Right lobe of liver (tissue), 6 donors: ENCODE data around the gene TPMT. TPM values are rescaled to one million over a fixed set of nuclear protein-coding genes. Genes with fewer than 3 reads are reported as not detected.

Experiments used
- ATAC-seq, 4 donors: fragments of 200-7000 bp; cut with Tn5 transposase; one replicate each; pipeline ENCODE4 v1.9.1; 2020; ENCODE audit warnings: mild to moderate bottlenecking in 4 of 4, moderate library complexity in 4 of 4
- DNase-seq, 3 donors: peaks; one replicate each; pipeline ENCODE4 v3.0.0-alpha.2; 2020
- H3K27ac ChIP-seq, 3 donors: fragments of 200-600 bp; one replicate each; pipeline ENCODE4 v1.8.0; 2022
- H3K27me3 ChIP-seq, 2 donors: fragments of 200-600 bp; one replicate each; pipeline ENCODE4 v1.8.0; 2022
- H3K36me3 ChIP-seq, 4 donors: fragments of 200-600 bp; sonication (generic) in 1 of 4; one replicate each; pipeline versions ENCODE4 v1.5.1 to v1.8.0; 2017 to 2022; ENCODE audit warnings: control low read depth in 1 of 4
- H3K4me1 ChIP-seq, 4 donors: fragments of 200-600 bp; sonication (generic) in 1 of 4; one replicate each; pipeline versions ENCODE4 v1.5.1 to v1.8.0; 2017 to 2022; ENCODE audit warnings: control low read depth in 1 of 4
- H3K4me3 ChIP-seq, 3 donors: fragments of 200-600 bp; one replicate each; pipeline ENCODE4 v1.8.0; 2022
- H3K9me3 ChIP-seq, 4 donors: fragments of 200-600 bp; sonication (generic) in 1 of 4; one replicate each; pipeline versions ENCODE4 v1.5.1 to v1.8.0; 2017 to 2022; ENCODE audit warnings: control low read depth in 1 of 4
- CTCF ChIP-seq, 4 donors: fragments of 200-600 bp in 3 of 4; fragments of 450-650 bp in 1 of 4; IDR thresholded peaks; one replicate each; pipeline versions ENCODE4 v1.5.1 to v1.8.0; 2016 to 2022; ENCODE audit warnings: antibody characterized with exemption in 4 of 4, mild to moderate bottlenecking in 2 of 4
- POLR2A ChIP-seq: fragments of 450-650 bp; IDR thresholded peaks from one replicate; pipeline ENCODE4 v1.6.1; 2017; ENCODE audit warnings: antibody characterized with exemption, mild to moderate bottlenecking
- WGBS: methylation state at CpG from one replicate; pipeline ENCODE4 v1.1.6; 2018; ENCODE audit warnings: low coverage, low lambda C conversion rate; ENCODE audit not compliant: insufficient coverage; ENCODE audit errors: missing lambda C conversion rate; 5-methylcytosine and 5-hydroxymethylcytosine counted together
- intact Hi-C, 2 donors: fragments of 100-400 bp; cut with DNase I; formaldehyde crosslinking; loops; one replicate each; pipeline versions ENCODE4 v1.11.2 to v1.14.1; 2022
- total RNA-seq, 6 experiments: library from RNA; depleted of rRNA in 2 of 6; stranded (reverse); fragments of >200 nt in 2 of 6; fragmentation: NEBNext Ultra II Directional in 3 of 6; extraction: Animal tissue kit (Norgen Biotek cat#: 25700) in 3 of 6; gene quantifications; one replicate each; pipeline versions ENCODE4 v1.1.0 to v1.2.4, GENCODE V29; 2016 to 2023
- donor health status: DM: no; HTN: yes; CAD: no.
- donor health status: DM: no; HTN: no; CAD: no.
- donor health status: DM: no; HTN: no; CAD: no.
- donor health status: DM: no; HTN: yes; CAD: no.
- donor health status: DM: no; HTN: yes; CAD: no.

The TPMT gene
- total RNA-seq, 6 experiments from 2014 or later, result 26.5 to 31.8 (median 27.7) TPM

GRCh38 chr6:18166312-18167036 lies 11.6 kb upstream of the TPMT start:
- no peaks in the 10 kb centered on the region for H3K4me1 ChIP-seq
- H3K4me3 ChIP-seq, result no peak overlapping the region
- H3K27me3 ChIP-seq, result no peaks in the 10 kb centered on the region
- DNase-seq (no peak), ATAC-seq (no peak)
- H3K9me3 ChIP-seq, result no peaks in the 10 kb centered on the region
- H3K36me3 ChIP-seq, result peaks cover 0 to 37% (median 3%) of the 10 kb centered on the region in 4 donors
- 88% methylated on average over 2 of the region's 2 CpGs for WGBS
- intact Hi-C loops, result no loop called here
- H3K27ac ChIP-seq, result no peak overlapping the region
- TF ChIP-seq POLR2A (no peak), CTCF (IDR thresholded peaks at IDR 0.05) (no peak)

- intact Hi-C loops, result no loop called here
- TF ChIP-seq CTCF (IDR thresholded peaks at IDR 0.05) (no peak), POLR2A (no peak)
- Histone ChIP-seq H3K36me3 (peaks cover 0 to 41% (median 7%) of the 10 kb centered on the region in 4 donors), H3K4me1 (no peaks in the 10 kb centered on the region), H3K4me3 (no peak overlapping the region), H3K9me3 (no peaks in the 10 kb centered on the region), H3K27me3 (no peaks in the 10 kb centered on the region), H3K27ac (no peak overlapping the region)
- WGBS, result 100% methylated on average over 1 of the region's 4 CpGs
- no peak for ATAC-seq
- DNase-seq, result no peak
Observed at GRCh38 chr6:18165751-18166150, 10.9 kb upstream of the TPMT start.

GRCh38 chr6:18162401-18162800 lies 7.5 kb upstream of the TPMT start:
- WGBS, result 88% methylated on average over 2 of the region's 2 CpGs
- no peak overlapping the region for H3K27ac ChIP-seq
- no peak for DNase-seq
- H3K4me1 ChIP-seq, result no peaks in the 10 kb centered on the region
- no peaks in the 10 kb centered on the region for H3K9me3 ChIP-seq
- TF ChIP-seq CTCF (IDR thresholded peaks at IDR 0.05) (no peak), POLR2A (no peak)
- H3K36me3 ChIP-seq, result peaks cover 0 to 22% (median 6%) of the 10 kb centered on the region in 4 donors
- ATAC-seq, result no peak
- no peaks in the 10 kb centered on the region for H3K27me3 ChIP-seq
- H3K4me3 ChIP-seq, result no peak overlapping the region
- intact Hi-C loops, result no loop called here

GRCh38 chr6:18161431-18161830 lies 6.6 kb upstream of the TPMT start:
- H3K36me3 ChIP-seq, result peaks cover 0 to 19% (median 6%) of the 10 kb centered on the region in 4 donors
- intact Hi-C loops, result no loop called here
- H3K9me3 ChIP-seq, result no peaks in the 10 kb centered on the region
- no peak overlapping the region for H3K27ac ChIP-seq
- H3K4me1 ChIP-seq, result peaks cover 0 to under 1% (median 0%) of the 10 kb centered on the region in 4 donors
- WGBS, result 80% methylated on average over 2 of the region's 2 CpGs
- TF ChIP-seq POLR2A (no peak), CTCF (IDR thresholded peaks at IDR 0.05) (no peak)
- DNase-seq (no peak), ATAC-seq (no peak)
- H3K4me3 ChIP-seq, result no peak overlapping the region
- H3K27me3 ChIP-seq, result no peaks in the 10 kb centered on the region
